MM.1S (cell line): ENCODE data around the gene PRKAA2.

Experiments
- DNase-seq: peaks from one replicate; pipeline ENCODE4 v3.0.0-alpha.2; 2015
- H2AFZ ChIP-seq: fragments of 300-600 bp; sonication (generic); 2 replicates; pipeline ENCODE4 v1.6.0; 2016; ENCODE audit warnings: antibody characterized with exemption, low read length
- H3F3A ChIP-seq: fragments of 300-600 bp; sonication (generic); 2 replicates; pipeline ENCODE4 v1.6.1; 2016; ENCODE audit warnings: mild to moderate bottlenecking, antibody characterized with exemption, low read length, moderate library complexity, mixed read lengths; ENCODE audit not compliant: insufficient read depth
- H3K27ac ChIP-seq: fragments of 300-600 bp; sonication (generic); 2 replicates; pipeline ENCODE4 v1.5.1; 2016; ENCODE audit warnings: mild to moderate bottlenecking, low read length
- H3K27me3 ChIP-seq: fragments of 300-600 bp; sonication (generic); replicated peaks from 2 replicates; pipeline ENCODE4 v1.6.0; 2016; ENCODE audit warnings: low read length; ENCODE audit not compliant: insufficient read depth
- H3K36me3 ChIP-seq: fragments of 300-600 bp; sonication (generic); replicated peaks from 2 replicates; pipeline ENCODE4 v1.6.1; 2016; ENCODE audit warnings: mild to moderate bottlenecking, low read length, mixed read lengths; ENCODE audit not compliant: insufficient read depth
- H3K4me1 ChIP-seq: fragments of 300-600 bp; sonication (generic); 2 replicates; pipeline ENCODE4 v1.6.1; 2016; ENCODE audit warnings: low read length, mixed read lengths
- H3K4me2 ChIP-seq: fragments of 300-600 bp; sonication (generic); 2 replicates; pipeline ENCODE4 v1.6.0; 2016; ENCODE audit warnings: low read depth, low read length
- H3K4me3 ChIP-seq: fragments of 300-600 bp; sonication (generic); 2 replicates; pipeline ENCODE4 v1.5.1; 2016; ENCODE audit warnings: low read length, mixed read lengths
- H3K79me2 ChIP-seq: fragments of 300-600 bp; sonication (generic); 2 replicates; pipeline ENCODE4 v1.6.1; 2016; ENCODE audit warnings: mixed run types, low read length, mixed read lengths
- H3K9ac ChIP-seq: fragments of 300-600 bp; sonication (generic); 2 replicates; pipeline ENCODE4 v1.6.1; 2016; ENCODE audit warnings: low read length, mixed read lengths
- H3K9me2 ChIP-seq: fragments of 300-600 bp; sonication (generic); replicated peaks from 2 replicates; pipeline ENCODE4 v1.6.1; 2016; ENCODE audit warnings: mild to moderate bottlenecking, low read length, mixed read lengths; ENCODE audit not compliant: insufficient read depth
- H3K9me3 ChIP-seq: fragments of 300-600 bp; sonication (generic); replicated peaks from 2 replicates; pipeline ENCODE4 v1.6.1; 2016; ENCODE audit warnings: mild to moderate bottlenecking, low read length, mixed read lengths; ENCODE audit not compliant: insufficient read depth
- H4K20me1 ChIP-seq: fragments of 300-600 bp; sonication (generic); 2 replicates; pipeline ENCODE4 v1.6.1; 2016; ENCODE audit warnings: mild to moderate bottlenecking, low read length, moderate library complexity, mixed read lengths; ENCODE audit not compliant: insufficient read depth
- EZH2 ChIP-seq: fragments of 300-600 bp; sonication (generic); optimal IDR thresholded peaks from 2 replicates; pipeline ENCODE3; 2017; ENCODE audit warnings: low read depth, mild to moderate bottlenecking, antibody characterized with exemption, low read length, mixed read lengths
- EZH2phosphoT487 ChIP-seq: fragments of 300-600 bp; sonication (generic); IDR thresholded peaks from 2 replicates; pipeline ENCODE4 v1.6.1; 2018; ENCODE audit warnings: antibody characterized with exemption, low read length
- TF ChIP-seq, protein P1 (sequence below): fragments of 300-600 bp; sonication (generic); IDR thresholded peaks from 2 replicates; pipeline ENCODE4 v1.5.1; 2016; ENCODE audit warnings: antibody characterized with exemption, low read length, mixed read lengths

PRKAA2 gene

DNA sequence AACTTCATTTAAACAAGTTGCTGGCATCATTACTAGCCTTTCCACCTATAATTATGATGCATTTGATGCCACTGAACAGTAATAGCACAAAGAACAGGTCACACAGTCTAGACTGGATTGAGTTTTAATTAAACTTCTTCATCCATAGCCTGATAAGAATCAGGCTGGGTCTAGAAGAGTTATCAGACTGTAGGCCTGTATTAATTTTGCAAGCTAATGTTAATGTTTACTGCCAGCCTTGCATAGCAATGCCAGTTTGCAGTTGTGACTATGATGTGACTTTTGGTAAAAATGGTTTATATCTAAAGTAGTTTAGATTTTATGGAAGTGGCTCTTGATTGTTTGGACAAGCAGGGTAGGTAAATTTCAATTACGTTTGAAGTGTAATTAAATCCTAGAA lies 68.0 kb downstream of the PRKAA2 start:
- H3K4me1 ChIP-seq, result no peaks in the 10 kb centered on the region
- no peaks in the 10 kb centered on the region for H3K36me3 ChIP-seq
- H3K4me3 ChIP-seq, result no peak overlapping the region
- no peaks in the 10 kb centered on the region for H3K9me3 ChIP-seq
- no peak overlapping the region for H3K27ac ChIP-seq
- H2AFZ ChIP-seq, result no peak overlapping the region
- H3K79me2 ChIP-seq, result no peaks in the 10 kb centered on the region
- H4K20me1 ChIP-seq, result no peaks in the 10 kb centered on the region
- TF ChIP-seq EZH2phosphoT487 (no peak), EZH2 (no peak)
- TF ChIP-seq, protein P1, sequence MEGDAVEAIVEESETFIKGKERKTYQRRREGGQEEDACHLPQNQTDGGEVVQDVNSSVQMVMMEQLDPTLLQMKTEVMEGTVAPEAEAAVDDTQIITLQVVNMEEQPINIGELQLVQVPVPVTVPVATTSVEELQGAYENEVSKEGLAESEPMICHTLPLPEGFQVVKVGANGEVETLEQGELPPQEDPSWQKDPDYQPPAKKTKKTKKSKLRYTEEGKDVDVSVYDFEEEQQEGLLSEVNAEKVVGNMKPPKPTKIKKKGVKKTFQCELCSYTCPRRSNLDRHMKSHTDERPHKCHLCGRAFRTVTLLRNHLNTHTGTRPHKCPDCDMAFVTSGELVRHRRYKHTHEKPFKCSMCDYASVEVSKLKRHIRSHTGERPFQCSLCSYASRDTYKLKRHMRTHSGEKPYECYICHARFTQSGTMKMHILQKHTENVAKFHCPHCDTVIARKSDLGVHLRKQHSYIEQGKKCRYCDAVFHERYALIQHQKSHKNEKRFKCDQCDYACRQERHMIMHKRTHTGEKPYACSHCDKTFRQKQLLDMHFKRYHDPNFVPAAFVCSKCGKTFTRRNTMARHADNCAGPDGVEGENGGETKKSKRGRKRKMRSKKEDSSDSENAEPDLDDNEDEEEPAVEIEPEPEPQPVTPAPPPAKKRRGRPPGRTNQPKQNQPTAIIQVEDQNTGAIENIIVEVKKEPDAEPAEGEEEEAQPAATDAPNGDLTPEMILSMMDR, result no peak
- H3K9me2 ChIP-seq, result no peaks in the 10 kb centered on the region
- no peak overlapping the region for H3K9ac ChIP-seq
- H3K4me2 ChIP-seq, result no peak overlapping the region
- no peaks in the 10 kb centered on the region for H3F3A ChIP-seq
- no peaks in the 10 kb centered on the region for H3K27me3 ChIP-seq
- DNase-seq, result no peak

DNA sequence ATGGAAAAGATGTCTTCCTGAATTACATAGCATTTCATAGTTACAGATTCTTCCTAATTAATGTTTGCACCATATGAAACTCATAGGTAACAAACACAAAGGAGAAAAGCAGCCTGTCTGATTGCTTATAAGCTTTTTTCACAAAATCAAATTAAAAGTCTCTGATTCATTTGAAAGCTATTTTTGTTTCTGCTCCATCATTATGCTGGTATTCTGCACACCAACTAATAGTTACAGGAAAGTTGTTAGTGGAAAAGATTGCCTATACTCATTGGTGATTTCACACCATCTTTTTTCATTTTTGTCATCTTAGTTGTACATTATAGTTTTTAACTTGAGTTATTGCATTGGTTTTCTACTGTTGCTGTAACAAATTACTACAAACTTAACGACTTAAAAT lies 70.0 kb downstream of the PRKAA2 start:
- no peaks in the 10 kb centered on the region for H3K4me1 ChIP-seq
- H3K9me2 ChIP-seq, result no peaks in the 10 kb centered on the region
- no peaks in the 10 kb centered on the region for H3K36me3 ChIP-seq
- no peak overlapping the region for H3K9ac ChIP-seq
- no peak overlapping the region for H3K27ac ChIP-seq
- H4K20me1 ChIP-seq, result no peaks in the 10 kb centered on the region
- no peak overlapping the region for H3K4me2 ChIP-seq
- no peaks in the 10 kb centered on the region for H3K9me3 ChIP-seq
- H3K4me3 ChIP-seq, result no peak overlapping the region
- no peak for DNase-seq
- no peaks in the 10 kb centered on the region for H3F3A ChIP-seq
- no peaks in the 10 kb centered on the region for H3K79me2 ChIP-seq
- H3K27me3 ChIP-seq, result no peaks in the 10 kb centered on the region
- TF ChIP-seq, protein P1, result no peak
- TF ChIP-seq EZH2 (no peak), EZH2phosphoT487 (no peak)
- H2AFZ ChIP-seq, result no peak overlapping the region

DNA sequence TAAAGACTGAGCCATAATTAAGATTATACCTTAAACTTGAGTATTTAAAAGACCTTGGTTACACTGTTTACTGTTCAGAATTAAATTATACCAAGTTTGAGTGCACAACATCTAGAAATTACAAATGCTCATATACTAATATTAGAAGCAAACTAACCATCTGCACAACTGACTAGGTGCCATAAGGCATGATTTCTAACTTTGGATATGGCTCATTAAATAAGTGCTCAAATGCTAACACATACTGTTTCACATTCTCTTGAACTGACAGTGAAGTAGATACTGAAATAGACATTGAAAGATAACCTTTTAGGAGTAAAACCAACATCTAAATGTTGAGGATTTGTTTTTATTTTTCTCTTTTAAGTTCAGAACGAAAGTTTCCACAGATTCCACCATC lies 74.1 kb downstream of the PRKAA2 start:
- TF ChIP-seq, protein P1, result no peak
- TF ChIP-seq EZH2 (no peak), EZH2phosphoT487 (no peak)
- H3K9me3 ChIP-seq, result no peaks in the 10 kb centered on the region
- H3K4me1 ChIP-seq, result no peaks in the 10 kb centered on the region
- no peak overlapping the region for H3K4me2 ChIP-seq
- H3K27ac ChIP-seq, result no peak overlapping the region
- H3F3A ChIP-seq, result no peaks in the 10 kb centered on the region
- no peaks in the 10 kb centered on the region for H4K20me1 ChIP-seq
- H3K9me2 ChIP-seq, result no peaks in the 10 kb centered on the region
- H3K79me2 ChIP-seq, result no peaks in the 10 kb centered on the region
- H3K27me3 ChIP-seq, result no peaks in the 10 kb centered on the region
- H2AFZ ChIP-seq, result no peak overlapping the region
- no peak for DNase-seq
- no peak overlapping the region for H3K9ac ChIP-seq
- H3K4me3 ChIP-seq, result no peak overlapping the region
- H3K36me3 ChIP-seq, result no peaks in the 10 kb centered on the region
